Pancreas (tissue), 10 donors: Measurements from ENCODE around the gene LMF2. TPM values are rescaled to one million over a fixed set of nuclear protein-coding genes. Genes with fewer than 3 reads are reported as not detected.

Source experiments
- ATAC-seq, 4 donors: fragments of 200-7000 bp; cut with Tn5 transposase; one replicate each; pipeline versions ENCODE4 v1.8.0 to v1.9.1; 2020; ENCODE audit warnings: mild to moderate bottlenecking in 4 of 4, moderate library complexity in 4 of 4
- DNase-seq, 6 donors: peaks; one replicate each; pipeline ENCODE4 v3.0.0-alpha.2; 2020
- FAIRE-seq: peaks from 2 replicates; lab custom pipeline; 2012; peaks lifted over from hg19 to GRCh38; lab: Jason Lieb, UNC
- H3K27ac ChIP-seq, 4 donors: fragments of 200-600 bp; sonication (generic); 1 replicate in 3 of 4; 2 replicates in 1 of 4; pipeline versions ENCODE4 v1.5.0 to v1.8.0; 2020
- H3K27me3 ChIP-seq, 4 donors: fragments of 200-600 bp; one replicate each; pipeline ENCODE4 v1.8.0; 2021
- H3K36me3 ChIP-seq, 3 donors: fragments of 200-600 bp; sonication (generic) in 1 of 3; one replicate each; pipeline versions ENCODE4 v1.5.0 to v1.8.0; 2020 to 2021
- H3K4me1 ChIP-seq, 3 donors: fragments of 200-600 bp; one replicate each; pipeline ENCODE4 v1.8.0; 2021
- H3K4me3 ChIP-seq, 4 donors: fragments of 200-600 bp; sonication (generic) in 2 of 4; one replicate each; pipeline versions ENCODE4 v1.5.0 to v1.8.0; 2020 to 2021
- H3K9me3 ChIP-seq, 4 donors: fragments of 200-600 bp; one replicate each; pipeline ENCODE4 v1.8.0; 2021
- CTCF ChIP-seq, 4 donors: fragments of 200-600 bp; sonication (generic) in 3 of 4; IDR thresholded peaks; one replicate each; pipeline versions ENCODE4 v1.5.0 to v1.8.0; 2021; ENCODE audit warnings: antibody characterized with exemption in 4 of 4
- WGBS, 2 donors: extraction: QIAGEN DNeasy Blood & Tissue Kit; methylation state at CpG; one replicate each; pipeline ENCODE4 v1.1.7; 2013; 5-methylcytosine and 5-hydroxymethylcytosine counted together
- intact Hi-C, 3 donors: fragments of 100-400 bp; cut with DNase I; formaldehyde crosslinking; loops; one replicate each; pipeline versions ENCODE4 v1.11.1 to v1.14.2; 2022
- polyA plus RNA-seq, 2 donors: library from polyadenylated mRNA; stranded (reverse); fragments of 200-250 nt; gene quantifications; one replicate each; pipeline ENCODE4 v1.2.3, GENCODE V29; 2013
- total RNA-seq, 6 donors: library from RNA; stranded (reverse); fragmentation: NEBNext Ultra II Directional in 4 of 6; extraction: Animal tissue kit (Norgen Biotek cat#: 25700) in 4 of 6; gene quantifications; one replicate each; pipeline versions ENCODE4 v1.2.1 to v1.2.4, GENCODE V29; 2021 to 2023
- donor health status: healthy with polysubstance abuse.
- donor health status: DM: no; HTN: no; CAD: no; lungs with moderate emphysema.
- donor health status: DM: no; HTN: no; CAD: no.
- donor health status: control.
- donor health status: control.
- donor health status: Bipolar disorder and iron deficiency.
- donor health status: DM: yes; HTN: yes; CAD: no.
- donor health status: DM: no; HTN: no; CAD: no.
- donor health status: DM: no; HTN: no; CAD: no.
- donor health status: DM: yes; HTN: yes; CAD: no.

The LMF2 gene
- total and polyA plus RNA-seq, 8 donors: 50.3 to 175 (median 135) TPM

GRCh38 chr22:50526108-50526833 lies 18.8 kb upstream of the LMF2 start:
- Histone ChIP-seq H3K4me1 (peaks cover 7 to 16% (median 11%) of the 10 kb centered on the region in 3 donors), H3K27me3 (peaks cover 0 to 6% (median 0%) of the 10 kb centered on the region in 4 donors), H3K4me3 (peak overlapping the region; percentile 59 to 75 (median 68)), H3K9me3 (no peaks in the 10 kb centered on the region), H3K36me3 (peaks cover 0 to 21% (median 11%) of the 10 kb centered on the region in 3 donors), H3K27ac (peak overlapping the region; percentile 88 to 94 (median 90))
- peak; percentile 31 to 57 (median 56) for TF ChIP-seq CTCF (IDR thresholded peaks at IDR 0.05)
- peak; percentile 80 to 94 (median 88) for DNase-seq
- intact Hi-C loops: no loop called here
- no peak for FAIRE-seq
- peak; percentile 36 to 55 (median 40) for ATAC-seq
- 5 to 10% methylated on average over 33 to 77 of the region's 77 CpGs for WGBS, 2 donors

DNA sequence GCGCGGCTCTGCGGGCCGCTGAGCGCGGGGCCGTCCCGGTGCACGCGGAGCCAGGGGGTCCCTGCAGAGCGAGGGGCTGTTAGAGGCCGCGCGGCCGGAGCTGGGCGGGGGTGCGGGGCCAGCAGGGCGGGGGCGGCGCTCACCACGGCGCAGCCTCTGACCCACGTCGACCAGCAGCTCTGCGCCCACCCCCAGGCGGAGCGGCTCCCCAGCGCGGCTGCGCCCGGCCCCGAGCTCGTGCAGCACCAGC lies 18.3 kb upstream of the LMF2 start:
- H3K4me1 ChIP-seq: peaks cover 7 to 11% (median 10%) of the 10 kb centered on the region in 3 donors
- no peaks in the 10 kb centered on the region for H3K9me3 ChIP-seq
- 0 to 2% methylated on average over 11 to 33 of the region's 33 CpGs for WGBS, 2 donors
- intact Hi-C loops: no loop called here
- H3K27me3 ChIP-seq: peaks cover 0 to 4% (median 0%) of the 10 kb centered on the region in 4 donors
- no peak for TF ChIP-seq CTCF (IDR thresholded peaks at IDR 0.05)
- ATAC-seq (no peak), FAIRE-seq (no peak), DNase-seq (no peak)
- peak overlapping the region; percentile 88 to 94 (median 90) for H3K27ac ChIP-seq
- H3K4me3 ChIP-seq: peak overlapping the region; percentile 59 to 75 (median 68)
- peaks cover 0 to 21% (median 11%) of the 10 kb centered on the region in 3 donors for H3K36me3 ChIP-seq

DNA sequence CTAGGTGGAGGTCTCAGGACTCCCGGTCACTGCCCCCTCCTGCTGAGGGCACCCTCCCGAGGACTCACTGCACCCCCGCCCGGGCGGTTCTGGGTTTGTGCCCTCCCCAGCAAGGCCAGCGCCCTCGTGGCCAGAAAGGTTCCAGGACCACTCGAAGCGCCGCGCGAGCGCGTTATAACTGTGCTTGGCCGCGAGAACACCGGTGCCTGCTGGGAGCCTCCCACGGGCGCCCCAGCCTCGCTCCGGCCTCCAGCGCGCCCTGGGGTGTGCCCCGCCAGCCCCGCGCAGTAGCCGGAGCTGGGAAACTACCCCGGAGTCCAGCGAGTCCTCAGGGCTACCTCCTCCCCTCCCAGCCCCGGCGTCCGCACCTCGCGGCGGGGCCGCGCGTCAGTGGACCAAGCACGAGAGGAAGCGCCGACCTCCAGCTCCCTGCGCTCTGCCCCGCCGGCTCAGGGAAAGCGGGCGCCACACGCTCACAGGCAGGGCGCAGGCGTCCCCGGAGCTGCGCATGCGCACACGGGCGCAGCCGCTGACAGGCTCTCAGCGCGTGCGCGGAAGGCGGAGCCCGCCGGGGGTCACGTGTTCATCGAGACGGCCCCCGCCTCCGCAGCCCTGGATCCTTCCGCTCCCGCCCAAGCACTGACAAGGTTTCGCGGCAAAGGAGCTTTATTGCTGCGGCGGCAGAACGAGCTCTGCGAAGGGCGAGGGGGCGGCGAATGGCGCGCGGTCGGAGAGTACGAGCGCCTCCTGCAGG lies 17.8 kb upstream of the LMF2 start, which contains the start of gene SCO2:
SCO2 (minus strand) TSS at position 495 of the 754 bp plus-strand sequence. CDS start 1,187 bp downstream, outside the sequence.
- no peak for FAIRE-seq
- Histone ChIP-seq H3K9me3 (no peaks in the 10 kb centered on the region), H3K4me1 (peaks cover 6 to 7% (median 6%) of the 10 kb centered on the region in 3 donors), H3K27ac (peak within 1 kb of the TSS; percentile 88 to 94 (median 90)), H3K36me3 (peaks cover 0 to 22% (median 11%) of the 10 kb centered on the region in 3 donors), H3K4me3 (peak within 1 kb of the TSS; percentile 59 to 75 (median 68)), H3K27me3 (no peaks in the 10 kb centered on the region)
- peak; percentile 96 to 100 (median 98) for DNase-seq
- peak in 3 of 4 donors; percentile 11 to 25 (median 15) for TF ChIP-seq CTCF (IDR thresholded peaks at IDR 0.05)
- 1% methylated on average over 73 to 84 of the region's 84 CpGs for whole genome bisulfite sequencing, 2 donors
- intact Hi-C loops: no loop called here
- ATAC-seq: peak; percentile 70 to 81 (median 78)

GRCh38 chr22:50524676-50525103 lies 17.2 kb upstream of the LMF2 start:
- Histone ChIP-seq H3K4me3 (peak overlapping the region; percentile 59 to 75 (median 68)), H3K27ac (peak overlapping the region; percentile 88 to 94 (median 90)), H3K9me3 (no peaks in the 10 kb centered on the region), H3K36me3 (peaks cover 0 to 26% (median 11%) of the 10 kb centered on the region in 3 donors), H3K27me3 (no peaks in the 10 kb centered on the region), H3K4me1 (peaks cover 5 to 7% (median 6%) of the 10 kb centered on the region in 3 donors)
- 4 to 5% methylated on average over 19 of the region's 19 CpGs for WGBS, 2 donors
- FAIRE-seq: no peak
- TF ChIP-seq CTCF (IDR thresholded peaks at IDR 0.05): no peak
- intact Hi-C loops: no loop called here
- DNase-seq: no peak
- peak in 3 of 4 donors; percentile 1 to 8 (median 2) for ATAC-seq
